ENCODE data around the gene MAMLD1.

The MAMLD1 gene

DNA sequence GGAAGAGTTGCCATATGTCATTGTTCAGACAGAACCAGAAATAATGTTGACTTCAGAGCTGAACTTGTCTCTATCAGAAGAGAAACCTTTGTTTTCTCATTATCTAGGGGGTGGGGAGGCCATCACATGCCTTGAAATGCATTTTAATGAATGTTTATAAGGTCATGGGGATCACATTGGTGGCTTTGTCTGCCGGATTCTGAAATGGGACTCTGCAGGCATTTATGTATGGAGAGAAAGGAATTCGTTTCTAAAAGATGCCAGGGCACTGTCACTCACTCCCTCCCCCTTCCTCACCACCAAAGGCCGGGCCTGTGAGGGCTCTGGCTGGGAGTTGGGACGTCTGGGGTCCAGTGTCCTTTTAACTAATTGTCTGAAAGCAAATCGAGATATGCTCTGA lies 102.2 kb downstream of the MAMLD1 start:
- DNase-seq = no peak

DNA sequence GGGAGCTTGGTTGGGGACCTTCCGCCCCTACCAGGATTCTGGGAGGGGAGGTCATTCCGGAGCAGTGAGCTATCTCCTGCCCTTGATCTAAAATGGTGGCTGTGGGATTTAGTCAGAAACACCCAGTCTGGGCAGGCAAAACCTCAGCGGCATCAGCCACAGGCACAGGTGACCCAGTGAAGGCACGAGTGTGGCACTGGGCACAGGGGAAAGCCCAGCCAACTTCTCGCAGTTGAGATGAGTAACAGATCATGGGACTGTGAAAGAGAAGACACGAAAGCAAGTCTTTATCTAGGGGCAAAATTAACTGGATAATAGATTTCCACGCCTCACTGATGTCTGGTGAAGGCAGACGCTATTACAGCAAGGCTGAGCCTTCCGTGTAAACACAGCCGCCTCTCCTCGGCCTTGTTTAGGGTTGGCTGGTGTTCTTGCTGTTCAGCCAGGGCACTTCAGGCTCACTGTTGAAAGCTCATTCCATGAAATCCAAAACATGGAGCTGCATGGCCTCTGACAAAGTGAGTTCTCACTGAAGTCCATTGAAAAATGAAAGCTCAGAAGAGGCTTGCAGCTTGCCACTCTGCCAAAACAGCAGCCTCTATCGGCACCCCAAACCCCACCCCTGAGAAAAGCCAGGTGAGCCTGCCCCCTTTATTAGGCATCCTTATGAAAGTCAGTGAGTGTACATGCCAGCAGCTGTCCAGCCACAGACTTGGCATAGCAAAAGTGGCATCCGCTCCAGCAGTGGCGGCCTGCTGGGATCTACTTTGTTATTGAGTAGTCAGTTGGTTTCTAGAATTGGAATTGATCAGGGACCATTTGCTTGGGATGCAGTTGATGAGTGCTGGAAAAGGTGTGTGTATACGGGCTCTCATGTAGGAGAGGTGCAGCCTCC lies 103.0 kb downstream of the MAMLD1 start:
- no peak for DNase-seq

DNA sequence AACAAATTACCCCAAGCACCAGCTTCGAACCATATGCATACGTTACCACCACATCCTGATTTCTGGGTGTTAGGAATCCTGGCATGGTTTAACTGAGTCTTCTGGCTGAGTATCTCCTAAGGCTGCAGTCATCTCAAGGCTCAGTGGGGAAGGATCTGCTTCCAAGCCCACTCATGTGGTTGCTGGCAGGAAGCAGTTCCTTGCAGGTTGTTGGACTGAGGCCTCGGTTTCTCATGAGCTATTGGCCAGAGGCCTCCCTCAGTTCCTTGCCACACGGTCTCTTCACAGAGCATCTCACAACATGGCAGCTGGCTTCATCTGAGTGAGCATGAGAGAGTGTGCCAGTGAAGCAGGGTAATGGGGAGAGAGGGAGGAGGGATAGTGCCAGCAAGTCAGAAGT lies 109.2 kb downstream of the MAMLD1 start:
- DNase-seq = no peak

DNA sequence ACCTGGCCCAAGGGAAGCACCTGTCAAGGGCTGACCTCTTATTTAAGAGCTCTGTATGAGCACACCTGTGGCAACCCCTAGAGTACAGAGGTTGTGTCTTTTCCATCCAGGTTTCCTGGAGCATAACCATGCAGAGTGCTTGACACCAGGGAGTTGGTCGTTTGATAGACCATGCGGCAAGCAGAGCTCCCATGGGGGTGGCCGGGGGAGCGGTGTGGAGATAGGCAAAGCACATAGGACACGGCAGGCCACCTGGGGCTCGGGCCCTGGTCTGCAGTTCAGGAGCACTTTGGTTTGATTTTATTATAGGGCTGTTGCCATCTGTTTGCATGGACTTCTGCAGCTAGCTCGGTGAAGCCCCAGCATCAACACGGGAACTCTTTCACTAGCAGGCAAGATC lies 110.3 kb downstream of the MAMLD1 start:
- no peak for DNase-seq

DNA sequence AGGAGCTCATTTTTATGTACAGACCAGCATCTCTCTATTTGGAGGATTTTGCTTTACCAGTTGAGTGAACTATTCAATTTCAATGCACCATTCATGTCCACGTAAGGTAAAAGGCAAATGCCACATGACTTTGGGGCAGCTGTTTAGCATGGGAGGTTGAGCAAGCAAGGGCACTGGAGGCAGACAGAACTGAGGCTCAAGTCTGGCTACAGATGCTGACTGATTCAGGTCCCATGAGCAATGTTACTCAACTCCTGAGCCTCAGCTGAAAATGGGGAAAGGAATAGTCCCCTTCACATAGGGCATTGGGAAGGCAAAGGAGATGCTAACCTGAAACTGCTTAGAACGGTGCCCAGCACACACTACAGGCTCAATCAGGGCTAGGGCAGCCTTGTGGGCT lies 112.3 kb downstream of the MAMLD1 start:
- DNase-seq = no peak

DNA sequence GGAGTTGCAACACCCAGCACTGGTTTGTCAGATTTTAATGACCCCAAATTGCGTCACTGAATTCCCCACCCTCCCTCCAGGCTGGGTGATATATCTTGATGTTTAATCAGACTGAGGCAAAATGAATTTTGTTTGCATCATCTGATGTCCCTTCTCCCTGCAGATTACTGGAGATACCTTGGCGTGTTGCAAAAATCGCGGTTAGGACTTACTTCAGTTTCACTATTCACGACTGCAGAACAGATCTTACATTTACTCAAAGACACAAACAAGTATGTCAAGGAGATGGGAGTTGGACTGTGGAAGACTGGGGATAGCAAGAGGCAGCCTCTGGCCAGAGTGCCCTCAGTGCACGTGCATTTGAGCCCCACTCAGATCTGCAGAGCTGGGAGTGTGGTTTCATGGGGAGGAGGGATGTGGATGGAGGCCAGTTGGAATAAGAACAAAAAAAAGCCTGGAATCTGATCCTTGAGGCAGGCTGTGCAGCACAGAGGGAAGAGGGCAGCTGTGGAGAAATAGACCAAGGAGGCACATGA lies 113.1 kb downstream of the MAMLD1 start:
- DNase-seq = no peak

DNA sequence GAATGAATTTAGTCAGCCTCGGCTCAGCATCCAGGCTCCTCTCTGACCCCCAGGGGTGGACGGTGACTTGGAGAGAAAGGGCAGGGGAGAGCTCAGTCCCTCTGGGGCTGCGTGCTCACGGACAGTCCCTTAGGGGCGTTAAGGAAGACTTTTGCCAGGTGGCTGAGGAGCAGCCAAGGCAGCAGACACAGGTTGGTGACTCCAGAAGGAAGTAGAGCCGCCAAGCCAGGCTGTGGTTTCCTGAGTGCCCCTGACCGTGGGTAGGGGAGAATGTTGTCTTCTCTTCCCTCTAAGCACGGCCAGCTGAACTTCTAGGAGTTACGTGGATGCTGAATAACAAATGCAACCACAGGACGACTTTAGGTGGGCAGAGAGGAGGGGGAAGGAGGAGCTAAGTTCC lies 114.3 kb downstream of the MAMLD1 start:
- DNase-seq = no peak

DNA sequence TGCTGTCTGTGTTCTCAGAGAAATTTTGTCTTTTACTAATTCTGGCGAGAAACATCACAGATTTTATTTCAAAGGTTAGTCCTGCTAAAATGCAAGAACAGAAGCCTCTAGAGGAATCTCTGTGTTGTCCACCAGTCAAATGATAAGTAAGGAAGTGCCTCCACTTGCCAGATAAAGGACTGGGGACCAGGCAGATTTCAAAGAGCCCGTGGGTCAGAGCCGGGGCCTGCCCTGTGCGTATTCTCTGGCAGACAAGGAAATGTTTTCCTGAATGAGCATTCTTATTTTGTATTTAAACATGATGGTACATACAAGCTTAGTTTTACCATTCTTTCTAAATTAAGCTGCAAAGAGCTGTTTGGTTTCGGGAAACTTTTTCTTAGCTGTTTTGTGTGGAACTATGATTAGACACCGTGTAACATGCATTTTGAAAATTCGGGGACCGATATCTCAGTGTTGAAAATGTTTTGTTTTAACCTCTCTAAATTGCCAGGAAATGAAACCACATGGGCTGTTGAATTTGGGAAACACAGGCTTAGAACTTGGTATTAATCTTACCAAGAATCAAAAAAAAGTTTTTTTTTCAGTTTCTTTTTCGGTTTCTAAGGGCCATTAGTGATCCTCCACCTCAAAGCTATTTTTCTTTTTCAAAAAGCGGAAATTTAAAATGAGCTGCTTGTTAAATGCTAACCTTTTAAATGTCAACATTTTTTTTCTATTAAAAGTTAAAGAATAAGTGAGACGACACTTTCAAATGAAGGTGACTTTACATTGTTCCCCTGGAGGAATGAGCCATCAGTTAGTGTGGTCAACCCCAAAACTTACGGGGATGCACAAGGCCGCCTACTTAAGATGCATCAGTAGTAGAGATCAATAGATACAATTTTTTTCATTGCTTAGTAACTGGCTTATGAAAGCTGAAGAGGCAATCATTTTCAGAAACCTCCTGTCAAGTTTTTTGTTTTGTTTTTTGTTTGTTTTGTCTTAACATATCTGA lies 115.7 kb downstream of the MAMLD1 start:
- DNase-seq = no peak

DNA sequence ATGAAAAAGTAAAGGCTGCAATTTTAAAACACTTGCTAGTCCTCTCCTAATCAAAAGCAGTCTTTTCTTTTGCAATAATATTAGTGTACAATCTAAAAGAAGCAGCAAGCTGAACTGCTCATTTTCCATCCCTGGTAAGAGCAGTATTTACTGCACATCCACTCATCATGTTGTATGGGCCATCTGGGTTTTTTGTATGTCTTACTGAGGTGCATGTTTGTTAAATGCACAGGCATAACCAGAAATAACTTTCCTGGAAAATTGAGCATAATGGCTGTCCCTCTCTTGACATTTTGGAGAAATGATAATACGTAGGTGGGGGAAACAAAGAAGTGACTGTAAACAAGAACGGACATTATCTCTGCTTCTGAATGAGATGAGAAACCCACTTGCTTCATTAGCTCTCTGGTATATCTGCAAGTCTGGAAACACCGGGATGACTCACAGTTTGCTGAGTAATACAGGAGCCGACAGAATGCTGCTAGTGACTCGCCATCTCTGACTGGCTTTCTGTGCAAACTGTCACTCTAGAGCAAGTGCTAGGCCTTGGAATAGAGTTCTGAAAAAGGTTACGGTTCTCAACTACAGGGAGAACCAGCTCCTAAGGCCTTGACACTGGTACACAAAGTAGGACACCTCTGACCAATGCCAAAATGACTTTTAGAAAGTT lies 119.6 kb downstream of the MAMLD1 start:
- DNase-seq = no peak

DNA sequence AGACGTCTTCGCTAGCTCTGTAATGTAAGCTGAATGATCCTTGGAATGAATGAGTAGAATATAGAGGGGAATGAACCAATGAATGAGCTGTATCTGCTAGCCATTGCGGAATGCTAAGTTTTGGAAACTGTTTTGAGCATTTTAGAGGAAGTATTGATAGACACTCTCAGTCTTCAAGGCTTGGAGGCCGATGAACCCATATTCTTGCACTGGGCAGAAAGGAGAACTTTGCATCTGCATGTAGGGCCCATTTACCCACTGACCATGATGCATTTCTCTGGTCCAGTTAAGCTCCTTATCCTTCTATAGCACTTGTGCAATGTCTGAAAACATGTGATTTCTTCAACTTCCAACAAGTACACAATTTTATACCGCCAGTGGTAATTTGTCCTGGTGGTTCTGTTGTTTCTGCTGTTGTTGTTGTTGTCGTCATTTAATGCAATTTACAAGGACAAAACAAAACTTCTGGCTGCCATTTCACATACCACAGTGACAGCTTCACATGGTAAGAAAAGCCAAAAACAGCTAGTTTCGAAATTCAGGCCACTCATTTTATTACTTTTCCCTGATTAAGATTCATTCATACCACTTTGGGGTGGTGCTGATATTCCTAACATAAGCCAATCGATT lies 120.4 kb downstream of the MAMLD1 start:
- DNase-seq = no peak

DNA sequence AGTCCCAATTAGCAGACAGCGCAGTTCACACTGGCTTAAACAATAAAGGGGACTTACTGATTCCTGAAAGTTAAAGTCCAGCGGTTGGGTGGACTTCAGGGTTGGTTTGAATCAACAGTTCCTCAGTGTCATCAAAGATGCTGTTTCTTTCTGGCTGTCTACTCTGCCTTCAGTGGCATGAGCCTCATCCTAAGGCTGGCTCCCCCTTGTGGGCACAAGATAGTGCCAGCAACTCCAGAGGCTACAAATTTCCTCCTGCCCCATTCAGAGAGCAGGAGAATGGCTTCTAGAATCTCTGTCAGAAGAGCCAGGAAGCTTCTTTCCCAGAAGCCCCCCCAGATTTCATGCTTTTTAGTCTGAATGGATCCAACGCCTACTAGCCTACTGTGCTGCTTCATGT lies 122.9 kb downstream of the MAMLD1 start:
- peak; percentile 47 for DNase-seq

DNA sequence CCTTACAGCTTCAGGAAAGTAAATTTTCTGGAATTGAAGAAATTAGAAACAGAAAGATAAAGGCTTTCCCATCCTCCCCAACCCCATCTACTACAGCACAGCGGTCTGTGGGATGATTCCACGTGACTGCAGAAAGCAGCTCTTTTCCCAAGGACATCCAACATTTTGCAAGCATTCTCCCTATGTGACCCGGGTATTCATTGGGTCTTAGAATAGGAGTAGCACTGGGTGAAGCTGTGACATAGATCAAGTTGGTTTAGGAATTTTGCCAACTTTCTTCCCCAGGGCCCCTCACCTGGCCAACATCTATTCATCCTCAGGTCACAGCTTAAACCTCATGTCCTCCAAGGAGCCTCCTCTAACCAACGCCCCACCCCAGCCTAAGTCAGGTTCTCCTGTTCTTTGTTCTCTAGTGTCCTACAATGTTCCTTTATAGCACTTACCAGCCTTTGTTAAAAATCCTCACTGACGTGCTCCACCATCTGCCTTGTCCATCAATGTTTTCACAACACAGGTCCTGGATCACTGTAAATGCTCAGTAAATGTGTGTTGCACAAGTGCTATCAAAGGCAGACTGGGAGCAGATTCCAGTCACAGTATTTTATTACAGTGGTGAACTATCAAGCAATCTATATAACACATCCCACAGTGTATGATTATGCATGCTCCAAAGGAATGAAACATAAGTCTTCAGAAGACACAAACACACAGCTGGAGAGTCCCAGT lies 124.4 kb downstream of the MAMLD1 start:
- no peak for DNase-seq

DNA sequence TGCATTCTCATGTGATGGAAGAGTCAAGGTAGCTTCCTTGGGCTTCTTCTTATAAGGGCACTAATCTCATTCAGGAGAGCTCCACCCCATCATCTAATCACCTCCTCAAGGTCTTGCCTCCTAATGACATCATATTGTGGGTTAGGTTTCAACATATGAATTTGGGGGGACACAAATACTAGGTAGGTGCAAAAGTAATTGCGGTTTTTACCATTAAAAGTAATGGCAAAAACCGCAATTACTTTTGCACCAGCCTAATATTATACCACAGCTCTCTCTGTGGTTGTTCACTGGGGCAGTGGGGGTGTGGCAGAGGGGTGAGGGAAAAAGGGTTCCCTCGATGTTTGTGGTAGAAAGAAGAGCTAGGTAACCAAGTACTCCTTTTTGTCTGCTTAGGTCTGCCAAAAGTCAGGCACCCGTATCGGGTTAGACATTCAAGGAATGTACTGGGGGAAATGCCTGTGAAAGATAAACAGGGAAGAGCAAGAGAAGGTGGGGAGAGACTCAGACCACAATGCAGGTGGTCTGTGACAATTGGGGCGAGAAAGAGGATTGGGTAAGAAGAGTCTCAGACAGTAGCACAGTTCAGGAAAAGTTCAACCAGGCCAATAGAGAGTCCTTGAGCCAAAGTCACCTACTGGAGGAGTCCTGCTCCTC lies 126.4 kb downstream of the MAMLD1 start:
- no peak for DNase-seq

DNA sequence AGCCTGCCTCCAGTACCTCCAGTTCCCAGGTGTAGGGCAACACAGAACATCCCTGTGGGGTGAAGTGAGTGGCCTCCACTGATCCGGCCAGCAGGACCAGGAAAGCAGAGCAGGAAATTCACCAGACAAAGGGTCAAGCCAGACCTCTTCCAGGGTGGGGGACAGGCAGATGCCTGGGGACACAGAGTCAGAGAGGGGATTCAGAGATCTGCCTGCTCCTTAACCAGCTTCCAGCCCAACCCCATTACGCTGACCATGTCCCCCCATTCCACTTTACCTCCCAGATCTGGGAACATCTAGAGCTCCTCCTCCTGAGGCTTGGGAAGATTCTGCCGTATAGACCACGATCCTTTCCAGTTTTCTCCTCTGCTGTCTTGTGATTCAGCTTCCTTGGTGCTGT lies 132.4 kb downstream of the MAMLD1 start:
- no peak for DNase-seq

DNA sequence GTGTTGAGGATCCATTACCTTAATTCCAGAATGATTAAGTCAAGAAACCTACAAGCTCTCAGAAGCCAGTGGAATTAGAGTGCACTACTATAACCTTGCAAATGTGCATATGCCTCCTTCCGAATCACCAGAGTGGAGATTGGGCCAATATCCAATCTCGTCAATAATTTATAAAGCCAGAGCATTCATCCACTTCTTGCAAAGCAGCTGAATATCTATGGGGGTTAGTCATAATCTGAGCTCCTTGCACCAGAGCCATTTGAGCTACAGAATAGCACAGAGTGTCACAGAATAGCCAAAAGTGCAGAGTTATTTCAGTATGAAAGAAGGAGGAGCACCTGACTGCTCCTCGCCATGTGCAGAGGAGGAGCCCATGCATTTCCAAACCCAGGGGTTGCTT lies 136.1 kb downstream of the MAMLD1 start:
- no peak for DNase-seq

DNA sequence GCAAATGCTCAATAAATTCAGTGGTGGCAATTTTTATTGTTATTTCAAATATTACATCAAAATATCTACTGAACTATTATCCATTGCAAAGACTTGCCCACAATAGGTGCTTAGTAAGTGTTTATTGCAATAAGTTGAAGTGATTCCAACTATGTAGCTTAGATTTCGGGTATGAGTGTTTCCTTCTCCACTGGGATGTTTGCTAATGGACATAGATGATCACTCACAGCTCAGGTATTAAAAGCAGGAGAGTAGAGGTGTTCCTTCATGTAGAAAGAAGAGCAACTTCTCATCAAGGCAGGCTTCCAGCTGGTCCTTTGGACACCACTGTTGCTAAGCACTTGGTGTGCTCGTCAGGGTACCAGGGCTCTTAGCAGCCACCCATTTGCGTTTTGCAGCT lies 139.0 kb downstream of the MAMLD1 start:
- DNase-seq = no peak

DNA sequence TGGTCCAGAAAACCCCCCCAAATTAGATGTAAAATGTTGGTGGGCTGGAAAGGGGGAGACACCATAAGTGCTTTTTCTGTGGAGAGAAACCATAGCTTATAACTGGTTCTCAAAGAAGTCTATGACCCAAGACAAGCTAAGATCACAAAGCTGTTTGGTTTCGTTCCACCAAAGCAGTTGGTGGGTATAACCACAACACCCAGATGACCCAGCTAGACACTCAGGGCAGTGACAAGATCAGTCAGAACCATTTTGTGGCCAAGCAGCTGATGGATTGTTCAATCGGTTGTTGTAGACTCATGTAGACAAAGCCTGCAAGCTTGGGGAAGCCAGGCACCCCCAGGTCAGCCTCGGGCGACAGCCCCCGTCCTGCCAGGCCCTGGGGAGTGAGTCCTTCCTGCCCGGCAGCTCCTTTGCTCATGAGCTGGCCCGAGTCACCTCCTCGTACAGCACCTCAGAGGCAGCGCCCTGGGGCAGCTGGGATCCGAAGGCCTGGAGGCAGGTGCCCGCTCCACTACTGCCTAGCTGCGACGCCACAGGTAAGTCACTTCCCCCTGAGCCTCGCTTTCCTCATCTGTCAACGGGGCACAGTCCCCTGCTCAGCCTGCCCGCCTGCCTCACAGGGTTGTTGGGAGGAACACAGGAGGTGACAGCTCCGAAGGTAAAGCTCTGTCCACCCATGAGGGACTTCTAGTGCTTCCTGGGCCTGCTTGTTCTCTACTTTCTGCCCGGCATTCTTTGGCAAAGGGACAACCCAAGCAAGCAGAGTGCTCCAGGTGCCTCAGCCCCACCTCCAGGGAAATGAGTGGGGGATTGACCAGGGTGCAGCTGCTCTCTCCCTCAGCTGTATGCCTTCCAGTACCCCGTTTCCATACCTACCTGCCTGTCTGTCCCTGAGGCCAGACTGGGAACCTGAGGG lies 140.1 kb downstream of the MAMLD1 start:
- DNase-seq = no peak

DNA sequence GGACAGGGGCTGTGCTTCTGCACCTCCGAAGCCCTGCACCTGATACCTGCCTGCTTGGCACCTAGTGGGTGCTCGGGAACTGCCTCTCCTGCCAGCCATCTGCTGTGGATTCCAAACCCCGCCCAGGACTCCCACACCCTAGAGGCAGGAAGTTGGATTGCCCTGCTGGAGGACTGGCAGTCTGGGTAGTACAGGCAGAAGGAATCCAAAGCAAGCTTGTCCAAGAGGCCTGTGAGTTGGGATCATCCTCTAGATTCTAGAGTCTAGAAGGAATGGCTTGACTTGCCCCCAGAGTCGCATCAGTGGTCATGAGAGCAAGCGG lies 140.7 kb downstream of the MAMLD1 start:
- no peak for DNase-seq

DNA sequence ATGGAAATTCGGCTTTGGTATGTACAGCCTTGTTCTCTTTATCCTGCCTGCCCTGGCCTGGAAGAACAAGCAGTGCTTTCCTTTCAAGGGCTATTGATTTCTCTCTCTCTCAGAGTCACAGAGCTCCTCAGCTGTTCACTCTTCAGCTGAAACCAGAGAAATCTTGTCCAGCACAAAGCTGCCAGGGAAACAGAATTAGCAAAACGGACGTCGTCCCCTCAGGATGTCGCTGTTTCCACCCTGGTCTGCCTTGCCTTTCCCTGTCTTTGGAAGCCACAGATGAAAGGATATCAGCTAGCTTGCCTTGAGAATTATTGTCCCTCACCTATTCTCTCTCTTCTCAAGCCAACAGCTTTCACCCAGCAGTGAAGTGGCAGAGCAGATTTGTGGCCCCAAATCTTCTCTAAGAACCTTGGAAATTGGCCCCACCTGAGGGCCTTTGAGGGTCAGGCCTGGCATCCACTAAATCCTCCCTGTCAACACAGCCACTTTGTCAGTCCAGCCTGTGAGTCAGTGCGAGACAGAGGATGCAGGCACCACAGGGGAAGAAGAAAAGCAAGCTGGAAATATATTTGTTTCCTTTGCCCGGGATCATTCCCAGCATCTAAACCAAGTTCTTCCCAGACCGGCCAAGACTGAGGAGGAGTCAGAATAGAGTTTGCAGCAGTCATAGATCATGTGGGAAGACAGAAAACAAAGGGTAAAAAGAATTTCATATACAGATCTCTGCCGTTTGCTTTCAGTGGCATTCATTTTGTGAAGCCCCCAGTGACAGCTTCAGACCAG lies 141.5 kb downstream of the MAMLD1 start:
- DNase-seq = no peak
